ENCODE results near the gene KNDC1. TPM values are rescaled to one million over a fixed set of nuclear protein-coding genes. Genes with fewer than 3 reads are reported as not detected.

Gene KNDC1
- total RNA-seq, 1 donor from 2014 or later = 0.09 TPM

DNA sequence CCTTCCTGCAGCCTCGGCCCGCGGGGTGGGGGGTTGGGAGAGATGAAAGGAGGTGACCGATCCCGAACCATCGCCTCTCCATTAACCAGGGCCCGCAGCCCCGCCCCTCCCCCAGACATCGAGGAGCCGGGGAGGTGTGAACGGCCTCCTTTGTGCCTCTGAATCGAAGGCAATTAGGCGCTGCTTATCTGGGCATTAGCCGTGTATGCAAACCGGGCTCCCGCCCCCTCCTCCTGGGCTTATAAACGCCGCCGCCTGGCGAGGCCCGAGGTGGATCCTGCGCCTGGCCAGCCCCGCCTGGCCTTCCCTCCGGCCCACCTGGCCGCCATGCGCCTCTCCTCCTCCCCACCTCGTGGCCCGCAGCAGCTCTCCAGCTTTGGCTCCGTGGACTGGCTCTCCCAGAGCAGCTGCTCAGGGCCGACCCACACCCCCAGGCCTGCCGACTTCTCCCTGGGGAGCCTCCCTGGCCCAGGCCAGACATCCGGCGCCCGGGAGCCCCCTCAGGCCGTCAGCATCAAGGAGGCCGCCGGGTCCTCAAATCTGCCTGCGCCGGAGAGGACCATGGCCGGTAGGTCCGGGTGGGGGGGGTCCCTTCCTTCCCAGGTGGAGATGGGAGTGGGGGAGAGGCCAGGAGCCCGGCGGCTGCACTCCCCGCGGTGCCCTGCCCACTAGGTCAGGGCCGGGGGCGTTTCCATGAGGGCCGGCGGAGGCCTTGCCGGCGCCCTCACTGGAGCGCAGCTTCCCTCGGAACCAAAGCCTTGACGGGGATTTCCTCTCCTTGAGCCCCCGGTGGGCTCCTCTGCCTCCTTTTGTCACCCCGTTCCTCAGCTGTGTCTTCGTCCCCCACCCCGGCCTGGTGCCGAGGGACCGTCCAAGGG lies 77.8 kb downstream of the KNDC1 start, which contains the start of gene VENTX:
Gene VENTX (plus strand): TSS at position 268 of the 878 bp plus-strand sequence. CDS start 60 bp downstream, at position 328.
- DNase-seq (no peak), ATAC-seq (ENCODE audit: low read depth) (no peak)
- no peaks in the 10 kb centered on the region for H3K9me3 Mint-ChIP-seq
- no peaks in the 10 kb centered on the region for H3K36me3 Mint-ChIP-seq (ENCODE audit: low read depth)
- POLR2A ChIA-PET = interaction anchor here (0.7 kb wide), 1 partner anchor 80 kb away, joined by 3 read pairs; no protein-coding TSS in a partner anchor
- H3K4me1 Mint-ChIP-seq = peaks cover 43% of the 10 kb centered on the region
- no peak within 1 kb of the TSS for H3K27ac Mint-ChIP-seq
- H3K4me3 Mint-ChIP-seq = peak within 1 kb of the TSS; percentile 38
- TF ChIP-seq, protein P1, sequence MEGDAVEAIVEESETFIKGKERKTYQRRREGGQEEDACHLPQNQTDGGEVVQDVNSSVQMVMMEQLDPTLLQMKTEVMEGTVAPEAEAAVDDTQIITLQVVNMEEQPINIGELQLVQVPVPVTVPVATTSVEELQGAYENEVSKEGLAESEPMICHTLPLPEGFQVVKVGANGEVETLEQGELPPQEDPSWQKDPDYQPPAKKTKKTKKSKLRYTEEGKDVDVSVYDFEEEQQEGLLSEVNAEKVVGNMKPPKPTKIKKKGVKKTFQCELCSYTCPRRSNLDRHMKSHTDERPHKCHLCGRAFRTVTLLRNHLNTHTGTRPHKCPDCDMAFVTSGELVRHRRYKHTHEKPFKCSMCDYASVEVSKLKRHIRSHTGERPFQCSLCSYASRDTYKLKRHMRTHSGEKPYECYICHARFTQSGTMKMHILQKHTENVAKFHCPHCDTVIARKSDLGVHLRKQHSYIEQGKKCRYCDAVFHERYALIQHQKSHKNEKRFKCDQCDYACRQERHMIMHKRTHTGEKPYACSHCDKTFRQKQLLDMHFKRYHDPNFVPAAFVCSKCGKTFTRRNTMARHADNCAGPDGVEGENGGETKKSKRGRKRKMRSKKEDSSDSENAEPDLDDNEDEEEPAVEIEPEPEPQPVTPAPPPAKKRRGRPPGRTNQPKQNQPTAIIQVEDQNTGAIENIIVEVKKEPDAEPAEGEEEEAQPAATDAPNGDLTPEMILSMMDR (IDR thresholded peaks at IDR 0.05) = no peak
- peaks cover 9% of the 10 kb centered on the region for H3K27me3 Mint-ChIP-seq
- CTCF ChIA-PET = no interaction called here
- intact Hi-C loops (cut with micrococcal nuclease) = loop anchor here (2.0 kb wide), 2 partner anchors 37 to 69 kb away; no protein-coding TSS in a partner anchor

DNA sequence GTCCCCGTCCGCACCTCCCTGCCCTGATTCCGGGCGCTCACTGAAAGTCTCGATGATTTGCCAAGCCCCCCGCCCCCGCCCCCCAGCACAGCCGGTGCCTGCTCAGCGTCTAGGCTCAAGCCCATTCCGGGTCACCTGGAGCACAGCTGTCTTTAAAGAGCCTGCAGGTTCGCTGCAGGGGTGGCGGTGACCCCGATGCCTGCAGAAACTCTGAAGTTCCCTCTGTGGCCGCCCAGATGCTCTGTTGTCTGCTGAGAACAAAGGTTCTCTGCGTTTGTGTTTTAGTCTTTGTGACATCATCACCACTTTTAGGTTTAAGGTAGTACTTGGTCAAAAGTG lies 78.4 kb downstream of the KNDC1 start:
- no peak overlapping the region for H3K4me3 Mint-ChIP-seq
- ChIA-PET POLR2A (interaction anchor here (0.7 kb wide), 1 partner anchor 80 kb away, joined by 3 read pairs; no protein-coding TSS in a partner anchor), CTCF (no interaction called here)
- peaks cover 9% of the 10 kb centered on the region for H3K27me3 Mint-ChIP-seq
- no peaks in the 10 kb centered on the region for H3K36me3 Mint-ChIP-seq (ENCODE audit: low read depth)
- DNase-seq (no peak), ATAC-seq (ENCODE audit: low read depth) (no peak)
- TF ChIP-seq, protein P1 (IDR thresholded peaks at IDR 0.05) = no peak
- no peaks in the 10 kb centered on the region for H3K9me3 Mint-ChIP-seq
- intact Hi-C loops (cut with micrococcal nuclease) = no loop called here
- H3K27ac Mint-ChIP-seq = no peak overlapping the region
- H3K4me1 Mint-ChIP-seq = peaks cover 46% of the 10 kb centered on the region

DNA sequence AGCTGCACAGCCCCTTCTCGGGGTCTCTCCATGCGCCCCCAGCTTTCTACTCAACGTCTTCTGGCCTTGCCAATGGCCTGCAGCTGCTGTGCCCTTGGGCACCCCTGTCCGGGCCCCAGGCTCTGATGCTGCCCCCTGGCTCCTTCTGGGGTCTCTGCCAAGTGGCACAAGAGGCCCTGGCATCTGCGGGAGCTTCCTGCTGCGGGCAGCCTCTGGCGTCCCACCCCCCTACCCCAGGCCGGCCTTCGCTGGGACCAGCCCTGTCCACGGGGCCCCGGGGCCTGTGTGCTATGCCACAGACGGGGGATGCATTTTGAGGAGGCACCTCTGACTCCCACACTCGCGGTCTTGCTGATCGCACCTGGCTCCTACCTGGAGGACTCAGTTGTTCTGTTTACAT lies 80.0 kb downstream of the KNDC1 start:
- CTCF ChIA-PET = interaction anchor here (1.0 kb wide), 1 partner anchor 90 kb away, joined by 3 read pairs; no protein-coding TSS in a partner anchor
- H3K4me1 Mint-ChIP-seq = peaks cover 44% of the 10 kb centered on the region
- TF ChIP-seq, protein P1 (IDR thresholded peaks at IDR 0.05) = no peak
- intact Hi-C loops (cut with micrococcal nuclease) = loop anchor here (2.0 kb wide), 1 partner anchor 19 kb away; no protein-coding TSS in a partner anchor
- no peak overlapping the region for H3K27ac Mint-ChIP-seq
- no peak overlapping the region for H3K4me3 Mint-ChIP-seq
- no peak for ATAC-seq (ENCODE audit: low read depth)
- H3K36me3 Mint-ChIP-seq (ENCODE audit: low read depth) = no peaks in the 10 kb centered on the region
- POLR2A ChIA-PET = interaction anchor here (2.7 kb wide), 1 partner anchor 35 kb away, joined by 12 read pairs; no protein-coding TSS in a partner anchor
- no peak for DNase-seq
- H3K27me3 Mint-ChIP-seq = peaks cover 9% of the 10 kb centered on the region
- no peaks in the 10 kb centered on the region for H3K9me3 Mint-ChIP-seq

DNA sequence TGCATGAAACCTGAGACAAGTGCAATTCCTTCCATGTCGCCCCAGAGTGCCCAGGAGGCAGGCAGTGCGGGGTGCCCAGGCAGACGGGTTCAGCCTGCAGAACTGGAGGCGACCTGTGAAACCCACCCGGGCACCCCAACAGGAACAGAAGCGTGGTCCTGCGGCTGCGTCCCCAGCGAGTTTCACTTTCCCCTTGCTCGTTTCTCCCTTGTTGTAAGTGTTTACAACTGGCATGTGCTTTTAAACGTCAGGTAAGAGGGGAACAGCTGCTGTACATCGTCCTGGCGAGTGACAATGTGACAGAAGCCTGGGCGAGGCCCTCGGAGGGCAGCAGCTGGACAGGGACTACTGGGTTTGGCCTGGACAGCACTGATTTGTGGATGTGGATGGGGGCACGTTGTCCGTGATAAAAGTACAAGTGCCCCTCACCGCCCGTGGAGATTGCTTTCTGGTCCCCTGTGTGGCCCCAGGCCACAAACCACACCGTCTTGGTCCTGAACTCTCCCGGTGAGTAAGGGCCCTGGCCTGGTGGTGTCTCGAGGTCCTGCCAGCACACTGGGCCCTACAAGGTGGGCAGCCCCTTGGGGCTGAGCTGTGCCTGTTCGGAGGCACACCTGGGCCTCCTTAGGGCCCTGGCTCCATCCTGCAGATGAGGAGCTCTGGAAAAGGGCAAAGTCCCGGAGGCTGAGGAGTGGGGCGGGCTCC lies 81.6 kb downstream of the KNDC1 start:
- CTCF ChIA-PET = interaction anchor here (1.3 kb wide), 1 partner anchor 23 kb away, joined by 3 read pairs; no protein-coding TSS in a partner anchor
- Mint-ChIP-seq H3K4me3 (peak overlapping the region; percentile 81), H3K9me3 (no peaks in the 10 kb centered on the region), H3K27me3 (peaks cover 14% of the 10 kb centered on the region), H3K36me3 (ENCODE audit: low read depth) (no peaks in the 10 kb centered on the region), H3K4me1 (peaks cover 37% of the 10 kb centered on the region), H3K27ac (peak overlapping the region; percentile 12)
- TF ChIP-seq, protein P1 (IDR thresholded peaks at IDR 0.05) = no peak
- ATAC-seq (ENCODE audit: low read depth) (peak; percentile 45), DNase-seq (no peak)
- POLR2A ChIA-PET = interaction anchor here (1.2 to 2.7 kb wide), 2 partner anchors 17 to 34 kb away, joined by 5 to 12 read pairs; no protein-coding TSS in a partner anchor
- intact Hi-C loops (cut with micrococcal nuclease) = loop anchor here (2.0 kb wide), 1 partner anchor 17 kb away; no protein-coding TSS in a partner anchor
